Fibroblast of skin of scalp (primary cell): Measurements from ENCODE around the gene AKAIN1.

ENCODE experiments used
- DNase-seq: peaks from one replicate; pipeline ENCODE4 v3.0.0-alpha.2; 2013

Gene AKAIN1

GRCh38 chr18:5159080-5159479 lies 38.0 kb downstream of the AKAIN1 start:
- DNase-seq: no peak

- DNase-seq: no peak
These were observed 38.5 kb downstream of the AKAIN1 start for GRCh38 chr18:5158587-5158986.

- DNase-seq: no peak
These were observed 38.9 kb downstream of the AKAIN1 start for GRCh38 chr18:5158172-5158571.

GRCh38 chr18:5155907-5156287 lies 41.2 kb downstream of the AKAIN1 start:
- DNase-seq: no peak

- DNase-seq: no peak
These were observed 41.7 kb downstream of the AKAIN1 start for GRCh38 chr18:5155218-5155906.

- no peak for DNase-seq
These were observed 44.6 kb downstream of the AKAIN1 start for GRCh38 chr18:5152343-5153020.

GRCh38 chr18:5150894-5151293 lies 46.2 kb downstream of the AKAIN1 start:
- DNase-seq: no peak

GRCh38 chr18:5146093-5146492 lies 51.0 kb downstream of the AKAIN1 start:
- no peak for DNase-seq

GRCh38 chr18:5145168-5145825 lies 51.8 kb downstream of the AKAIN1 start:
- no peak for DNase-seq

- DNase-seq: no peak
These were observed 52.4 kb downstream of the AKAIN1 start for GRCh38 chr18:5144629-5145028.

GRCh38 chr18:5142859-5143258 lies 54.2 kb downstream of the AKAIN1 start:
- no peak for DNase-seq

- no peak for DNase-seq
These were observed 54.9 kb downstream of the AKAIN1 start for GRCh38 chr18:5142131-5142530.

- DNase-seq: no peak
These were observed 59.8 kb downstream of the AKAIN1 start for GRCh38 chr18:5137261-5137660.

- DNase-seq: no peak
These were observed 64.1 kb downstream of the AKAIN1 start for GRCh38 chr18:5132987-5133386.

- DNase-seq: no peak
These were observed 74.8 kb downstream of the AKAIN1 start for GRCh38 chr18:5122272-5122671.

GRCh38 chr18:5110266-5110665 lies 86.8 kb downstream of the AKAIN1 start:
- DNase-seq: no peak

- no peak for DNase-seq
These were observed 89.1 kb downstream of the AKAIN1 start for GRCh38 chr18:5107988-5108387.

GRCh38 chr18:5106730-5107129 lies 90.3 kb downstream of the AKAIN1 start:
- no peak for DNase-seq

- DNase-seq: no peak
These were observed 92.8 kb downstream of the AKAIN1 start for GRCh38 chr18:5104246-5104645.

- no peak for DNase-seq
These were observed 93.4 kb downstream of the AKAIN1 start for GRCh38 chr18:5103693-5104092.

- DNase-seq: no peak
These were observed 93.8 kb downstream of the AKAIN1 start for GRCh38 chr18:5103286-5103685.

GRCh38 chr18:5097116-5097703 lies 99.8 kb downstream of the AKAIN1 start:
- DNase-seq: no peak

- no peak for DNase-seq
These were observed 101.8 kb downstream of the AKAIN1 start for GRCh38 chr18:5095239-5095638.

- DNase-seq: no peak
These were observed 103.2 kb downstream of the AKAIN1 start for GRCh38 chr18:5093902-5094301.
